ENCODE data around the gene CPSF3. TPM values are rescaled to one million over a fixed set of nuclear protein-coding genes. Genes with fewer than 3 reads are reported as not detected.

The CPSF3 gene
- polyA plus RNA-seq, 1 experiment, result 12.5 TPM

DNA sequence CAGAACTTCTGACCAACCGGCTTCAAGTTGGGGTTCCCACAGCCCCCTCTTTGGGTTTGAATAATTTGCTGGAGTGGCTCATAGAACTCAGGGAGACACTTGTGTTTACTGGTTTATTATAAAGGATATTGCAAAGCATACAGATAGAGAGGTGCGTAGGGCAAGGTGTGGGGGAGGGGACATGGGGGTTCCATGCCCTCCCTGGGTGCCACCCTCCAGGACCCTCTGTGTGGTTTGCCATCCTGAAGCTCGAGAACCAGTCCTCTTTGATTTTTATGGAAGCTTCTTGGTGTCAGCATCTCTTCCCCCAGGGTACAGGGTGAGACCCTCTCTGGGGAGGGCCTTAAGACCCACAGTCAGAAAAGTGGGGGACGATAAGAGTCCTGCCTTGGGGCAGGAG is 38.9 kb upstream of the CPSF3 start:
- Histone ChIP-seq H3K4me3 (ENCODE audit: low read depth, low read length) (no peak overlapping the region), H3K36me3 (ENCODE audit: control insufficient read depth, insufficient read depth, low read length) (peaks cover 11% of the 10 kb centered on the region), H3K27me3 (ENCODE audit: control insufficient read depth, insufficient read depth, low read length) (no peaks in the 10 kb centered on the region)
- POLR2A ChIA-PET, result no interaction called here
- TF ChIP-seq, protein P1, sequence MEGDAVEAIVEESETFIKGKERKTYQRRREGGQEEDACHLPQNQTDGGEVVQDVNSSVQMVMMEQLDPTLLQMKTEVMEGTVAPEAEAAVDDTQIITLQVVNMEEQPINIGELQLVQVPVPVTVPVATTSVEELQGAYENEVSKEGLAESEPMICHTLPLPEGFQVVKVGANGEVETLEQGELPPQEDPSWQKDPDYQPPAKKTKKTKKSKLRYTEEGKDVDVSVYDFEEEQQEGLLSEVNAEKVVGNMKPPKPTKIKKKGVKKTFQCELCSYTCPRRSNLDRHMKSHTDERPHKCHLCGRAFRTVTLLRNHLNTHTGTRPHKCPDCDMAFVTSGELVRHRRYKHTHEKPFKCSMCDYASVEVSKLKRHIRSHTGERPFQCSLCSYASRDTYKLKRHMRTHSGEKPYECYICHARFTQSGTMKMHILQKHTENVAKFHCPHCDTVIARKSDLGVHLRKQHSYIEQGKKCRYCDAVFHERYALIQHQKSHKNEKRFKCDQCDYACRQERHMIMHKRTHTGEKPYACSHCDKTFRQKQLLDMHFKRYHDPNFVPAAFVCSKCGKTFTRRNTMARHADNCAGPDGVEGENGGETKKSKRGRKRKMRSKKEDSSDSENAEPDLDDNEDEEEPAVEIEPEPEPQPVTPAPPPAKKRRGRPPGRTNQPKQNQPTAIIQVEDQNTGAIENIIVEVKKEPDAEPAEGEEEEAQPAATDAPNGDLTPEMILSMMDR (IDR thresholded peaks at IDR 0.05; ENCODE audit: insufficient read depth, low read depth, low read length), result no peak
- no peak for DNase-seq (ENCODE audit: low read depth)
- CTCF ChIA-PET, result no interaction called here

DNA sequence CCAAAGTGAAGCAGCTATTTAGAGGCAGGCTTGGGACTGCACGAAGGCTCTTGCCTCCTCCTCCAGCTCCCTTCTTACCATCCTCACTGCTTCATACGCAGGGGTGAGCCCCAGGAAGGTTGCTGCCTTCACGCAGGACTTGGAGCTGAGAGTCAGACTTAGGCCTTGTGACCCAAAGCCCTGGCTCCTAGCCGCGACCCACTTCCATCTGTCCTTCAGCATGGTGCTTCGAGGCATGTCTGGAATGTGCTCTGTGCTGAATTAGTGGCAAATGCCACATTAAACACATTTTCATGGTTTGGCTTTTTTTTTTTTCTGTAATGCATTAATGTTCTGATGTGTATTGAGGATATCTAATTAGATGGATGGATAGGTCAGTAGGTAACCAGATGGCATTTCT is 37.6 kb upstream of the CPSF3 start:
- DNase-seq (ENCODE audit: low read depth), result no peak
- CTCF ChIA-PET, result interaction anchor here (0.9 to 1.0 kb wide), 2 partner anchors 10 to 37 kb away, joined by 3 read pairs; partner anchors contain the start of gene ITGB1BP1
- Histone ChIP-seq H3K4me3 (ENCODE audit: low read depth, low read length) (no peak overlapping the region), H3K36me3 (ENCODE audit: control insufficient read depth, insufficient read depth, low read length) (peaks cover 15% of the 10 kb centered on the region), H3K27me3 (ENCODE audit: control insufficient read depth, insufficient read depth, low read length) (no peaks in the 10 kb centered on the region)
- TF ChIP-seq, protein P1 (IDR thresholded peaks at IDR 0.05; ENCODE audit: insufficient read depth, low read depth, low read length), result no peak
- POLR2A ChIA-PET, result interaction anchor here (0.7 kb wide), 1 partner anchor 194 kb away, joined by 9 read pairs; no protein-coding TSS in a partner anchor

DNA sequence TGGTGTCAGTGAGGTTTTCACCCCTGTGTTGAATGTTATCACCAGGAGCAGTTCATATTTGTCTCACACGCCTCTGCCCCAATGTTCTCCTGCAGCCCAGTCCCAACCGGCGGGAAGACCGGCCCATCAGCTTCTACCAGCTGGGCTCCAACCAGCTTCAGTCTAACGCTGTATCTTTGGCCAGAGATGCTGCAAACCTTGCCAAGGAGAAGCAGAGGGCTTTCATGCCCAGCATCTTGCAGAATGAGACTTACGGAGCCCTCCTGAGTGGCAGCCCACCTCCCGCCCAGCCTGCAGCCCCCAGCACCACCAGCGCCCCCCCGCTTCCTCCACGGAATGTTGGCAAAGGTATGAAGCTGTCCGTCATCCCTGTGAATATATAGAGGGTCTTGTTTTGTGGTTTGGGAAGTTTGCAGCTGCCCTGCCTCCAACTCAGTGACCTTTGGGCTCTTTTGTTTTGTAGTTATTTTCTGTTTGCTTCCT is 35.2 kb upstream of the CPSF3 start:
- Histone ChIP-seq H3K27me3 (ENCODE audit: control insufficient read depth, insufficient read depth, low read length) (no peaks in the 10 kb centered on the region), H3K36me3 (ENCODE audit: control insufficient read depth, insufficient read depth, low read length) (peaks cover 19% of the 10 kb centered on the region), H3K4me3 (ENCODE audit: low read depth, low read length) (no peak overlapping the region)
- DNase-seq (ENCODE audit: low read depth), result no peak
- TF ChIP-seq, protein P1 (IDR thresholded peaks at IDR 0.05; ENCODE audit: insufficient read depth, low read depth, low read length), result no peak
- ChIA-PET CTCF (no interaction called here), POLR2A (interaction anchor here (0.6 kb wide), 1 partner anchor 244 kb away, joined by 7 read pairs; no protein-coding TSS in a partner anchor)

DNA sequence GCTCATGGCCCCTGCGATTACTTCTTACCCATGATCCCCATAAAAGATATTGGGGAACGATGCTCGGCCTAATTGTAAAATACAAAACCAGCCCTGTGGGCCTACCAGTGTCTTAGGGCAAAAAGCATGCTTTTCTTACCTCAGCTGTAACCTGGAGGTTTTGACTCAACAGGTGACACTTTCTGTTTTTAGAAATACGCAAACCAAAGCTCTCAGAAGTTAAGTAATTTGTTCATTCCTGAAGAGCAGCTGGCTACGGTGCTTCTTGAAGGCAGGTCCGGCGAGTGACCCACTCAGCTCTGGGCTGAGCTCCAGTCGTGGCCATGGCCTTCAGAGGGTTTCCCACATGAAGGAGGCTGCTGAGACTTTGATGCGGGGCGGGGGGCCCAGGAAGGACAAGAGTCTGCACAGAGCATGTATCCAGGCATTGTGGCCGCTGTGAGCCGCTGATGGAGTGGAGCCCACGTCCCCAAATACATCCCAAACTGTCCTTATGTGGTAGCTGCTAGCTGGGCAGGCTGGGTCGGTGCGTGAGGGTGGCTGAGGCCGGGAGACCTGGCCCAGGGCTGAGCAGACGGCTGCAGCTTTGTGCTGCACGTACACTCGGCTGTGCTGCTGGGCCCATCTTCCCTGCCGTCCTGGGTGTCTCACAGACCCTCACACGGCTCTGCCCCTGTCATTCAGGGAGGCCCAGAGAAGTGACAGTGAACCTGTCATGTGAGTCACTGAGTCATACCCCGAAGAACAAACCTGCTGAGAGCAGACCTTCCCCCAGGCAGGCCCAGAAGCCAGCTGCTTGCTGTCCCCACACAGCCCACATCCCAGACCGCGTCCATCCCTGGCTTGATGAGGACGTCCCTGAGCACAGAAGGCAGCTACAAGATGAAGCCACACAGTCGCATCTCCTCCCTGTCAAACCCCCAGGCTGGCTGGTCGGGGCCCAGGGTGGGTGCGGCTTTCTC is 34.2 kb upstream of the CPSF3 start:
- ChIA-PET POLR2A (interaction anchor here (0.6 kb wide), 1 partner anchor 245 kb away, joined by 7 read pairs; no protein-coding TSS in a partner anchor), CTCF (no interaction called here)
- TF ChIP-seq, protein P1 (IDR thresholded peaks at IDR 0.05; ENCODE audit: insufficient read depth, low read depth, low read length), result no peak
- no peak overlapping the region for H3K4me3 ChIP-seq (ENCODE audit: low read depth, low read length)
- H3K36me3 ChIP-seq (ENCODE audit: control insufficient read depth, insufficient read depth, low read length), result peaks cover 19% of the 10 kb centered on the region
- no peaks in the 10 kb centered on the region for H3K27me3 ChIP-seq (ENCODE audit: control insufficient read depth, insufficient read depth, low read length)
- DNase-seq (ENCODE audit: low read depth), result no peak

DNA sequence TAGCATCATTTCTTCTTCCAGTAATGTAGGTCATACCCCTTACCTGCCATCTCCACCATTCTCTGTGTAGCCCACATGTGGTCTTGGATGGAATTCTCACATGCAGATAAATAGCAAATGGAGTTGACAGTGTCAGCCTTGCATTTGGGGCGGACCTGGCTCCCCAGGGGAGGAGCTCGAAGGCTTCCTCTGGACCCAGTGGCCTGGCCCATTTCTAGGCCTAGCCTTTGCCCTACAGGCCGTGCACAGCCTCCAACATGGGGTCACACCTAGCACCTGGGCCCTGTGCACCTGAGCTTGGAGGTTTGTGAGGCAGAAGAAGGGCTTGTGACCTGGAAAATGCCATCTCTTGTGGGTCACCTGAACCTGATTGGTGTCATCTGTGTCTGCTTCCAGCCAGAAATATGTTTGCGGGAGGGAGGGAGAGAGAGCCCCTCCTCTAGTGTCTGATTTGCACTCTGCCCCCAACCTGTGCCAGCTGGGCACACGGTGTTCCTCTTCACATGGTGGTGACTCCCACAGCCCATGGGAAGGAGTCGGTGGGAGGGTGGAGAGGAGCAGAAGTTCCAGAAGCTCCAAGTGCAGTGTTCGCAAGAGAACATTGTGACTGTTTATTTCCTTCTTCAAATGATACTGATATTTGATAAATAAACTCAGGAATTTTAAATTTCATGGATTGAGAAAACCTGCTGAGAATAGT is 33.2 kb upstream of the CPSF3 start:
- ChIA-PET POLR2A (no interaction called here), CTCF (no interaction called here)
- TF ChIP-seq, protein P1 (IDR thresholded peaks at IDR 0.05; ENCODE audit: insufficient read depth, low read depth, low read length), result no peak
- DNase-seq (ENCODE audit: low read depth), result no peak
- no peaks in the 10 kb centered on the region for H3K27me3 ChIP-seq (ENCODE audit: control insufficient read depth, insufficient read depth, low read length)
- H3K36me3 ChIP-seq (ENCODE audit: control insufficient read depth, insufficient read depth, low read length), result peaks cover 17% of the 10 kb centered on the region
- no peak overlapping the region for H3K4me3 ChIP-seq (ENCODE audit: low read depth, low read length)
